Stimulated activated CD8-positive, alpha-beta memory T cell treated with anti-CD3 and anti-CD28 coated beads, Interleukin-15, amount 100 ng/mL, for 48 hours (primary cell): Measurements from ENCODE around the gene TIMM13.
"Not testable (repeated sequence)": the region's sequence is repeated elsewhere in the genome, so short reads cannot be mapped to it uniquely, and the experiment has no call there.

Experiments used
- DNase-seq, 2 donors: peaks; one replicate each; pipeline ENCODE4 v3.0.0-alpha.2; 2020; ENCODE audit warnings: low read depth in 2 of 2

Gene TIMM13

GRCh38 chr19:2415281-2415972 lies 12.0 kb downstream of the TIMM13 start:
- no peak for DNase-seq

DNA sequence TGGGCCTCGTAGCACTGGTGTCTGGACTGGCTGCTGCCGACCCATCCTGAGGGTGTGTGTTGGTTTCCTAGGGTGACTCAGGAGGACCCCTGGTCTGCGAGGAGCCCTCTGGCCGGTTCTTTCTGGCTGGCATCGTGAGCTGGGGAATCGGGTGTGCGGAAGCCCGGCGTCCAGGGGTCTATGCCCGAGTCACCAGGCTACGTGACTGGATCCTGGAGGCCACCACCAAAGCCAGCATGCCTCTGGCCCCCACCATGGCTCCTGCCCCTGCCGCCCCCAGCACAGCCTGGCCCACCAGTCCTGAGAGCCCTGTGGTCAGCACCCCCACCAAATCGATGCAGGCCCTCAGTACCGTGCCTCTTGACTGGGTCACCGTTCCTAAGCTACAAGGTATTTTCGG lies 13.8 kb downstream of the TIMM13 start:
- DNase-seq: no peak

DNA sequence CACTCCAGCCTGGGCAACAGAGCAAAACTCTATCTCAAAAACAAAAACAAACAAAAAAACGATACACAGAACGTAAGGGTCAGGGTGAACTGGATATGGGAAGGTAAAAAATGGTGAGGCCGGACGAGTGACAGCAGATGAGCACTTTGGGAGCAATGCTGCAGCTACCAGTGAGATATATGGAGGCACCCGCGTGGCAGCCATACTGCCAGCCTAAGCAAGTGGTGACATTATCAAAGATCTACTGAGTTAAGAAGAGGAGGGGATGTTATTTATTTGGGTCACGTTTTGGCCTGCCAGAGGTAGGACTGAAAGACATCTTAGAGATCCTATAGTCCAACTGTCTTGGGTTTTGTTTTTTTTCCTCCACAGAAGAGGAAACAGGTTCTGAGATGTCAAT lies 14.2 kb downstream of the TIMM13 start:
- DNase-seq: no peak

DNA sequence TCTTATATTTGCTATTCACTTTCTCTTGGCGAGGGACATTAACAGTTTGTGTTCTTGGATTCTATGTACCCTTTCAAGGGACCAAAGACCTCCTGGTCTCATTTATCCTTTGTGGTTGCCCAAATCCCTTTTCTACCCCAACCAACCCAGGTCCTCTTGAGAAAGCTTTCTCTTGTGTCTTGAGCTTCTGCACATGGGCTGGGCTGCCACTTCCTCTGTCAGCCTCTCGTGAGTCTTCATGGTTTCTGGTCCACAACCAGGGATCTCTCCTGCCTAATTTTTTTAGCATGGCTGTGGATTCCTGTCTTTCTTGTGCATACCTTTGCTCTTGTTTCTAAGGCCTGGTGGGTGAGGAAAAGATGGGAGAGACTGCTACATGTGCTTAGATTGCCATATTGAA lies 14.9 kb downstream of the TIMM13 start:
- DNase-seq: no peak

DNA sequence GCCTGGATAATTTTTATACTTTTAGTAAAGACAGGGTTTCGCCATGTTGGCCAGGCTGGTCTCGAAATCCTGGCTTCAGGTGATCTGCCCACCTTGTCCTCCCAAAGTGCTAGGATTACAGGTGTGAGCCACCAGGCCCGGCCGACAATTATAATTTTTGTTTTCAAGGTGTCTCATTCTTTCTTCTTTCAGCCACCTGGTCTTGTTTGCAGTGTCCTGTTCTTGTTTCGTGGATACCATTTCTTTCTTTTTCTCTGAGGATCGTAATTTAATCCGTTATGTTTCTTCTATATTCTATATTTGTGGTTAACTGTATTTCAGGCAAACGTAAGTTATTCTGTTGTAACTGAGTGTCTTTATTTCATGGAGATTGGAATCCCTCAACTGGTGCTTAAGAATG lies 15.7 kb downstream of the TIMM13 start:
- no peak for DNase-seq

GRCh38 chr19:2410023-2410422 lies 17.4 kb downstream of the TIMM13 start:
- DNase-seq: no peak

DNA sequence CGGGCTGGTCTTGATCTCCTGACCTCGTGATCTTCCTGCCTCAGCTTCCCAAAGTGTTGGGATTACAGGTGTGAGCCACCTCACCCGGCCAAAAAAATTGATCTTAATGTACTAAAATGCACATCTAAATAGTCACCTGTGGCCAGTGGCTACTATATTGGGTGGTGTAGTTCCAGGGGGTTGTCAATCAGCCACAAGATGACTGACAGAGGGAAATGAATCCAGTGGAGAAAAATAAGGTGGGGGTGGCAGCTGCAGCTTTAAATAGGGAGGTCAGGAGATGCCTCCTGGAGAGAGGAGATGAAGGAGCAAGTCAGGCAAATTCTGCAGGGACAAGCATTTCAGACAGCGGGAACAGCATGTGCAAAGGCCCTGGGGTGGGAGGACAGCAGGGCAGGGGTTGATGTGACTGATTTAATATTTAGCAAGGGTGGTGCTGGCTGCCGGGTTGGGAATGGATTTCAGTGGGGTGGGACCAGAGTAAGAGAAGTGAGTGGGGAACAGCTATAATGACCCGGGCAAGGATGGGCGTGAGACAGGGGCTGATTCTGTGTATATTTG lies 18.0 kb downstream of the TIMM13 start:
- no peak for DNase-seq

DNA sequence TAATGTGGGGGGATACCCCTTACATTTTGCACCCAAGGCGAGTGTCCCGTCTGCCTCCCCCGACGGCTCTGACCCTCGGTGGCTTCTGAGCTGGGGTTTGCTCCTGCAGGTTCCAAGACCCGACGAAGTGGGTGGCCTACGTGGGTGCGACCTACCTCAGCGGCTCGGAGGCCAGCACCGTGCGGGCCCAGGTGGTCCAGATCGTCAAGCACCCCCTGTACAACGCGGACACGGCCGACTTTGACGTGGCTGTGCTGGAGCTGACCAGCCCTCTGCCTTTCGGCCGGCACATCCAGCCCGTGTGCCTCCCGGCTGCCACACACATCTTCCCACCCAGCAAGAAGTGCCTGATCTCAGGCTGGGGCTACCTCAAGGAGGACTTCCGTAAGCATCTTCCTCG lies 19.1 kb downstream of the TIMM13 start:
- DNase-seq: no peak

GRCh38 chr19:2399582-2399981 lies 27.8 kb downstream of the TIMM13 start:
- no peak for DNase-seq

GRCh38 chr19:2398735-2399305 lies 28.6 kb downstream of the TIMM13 start:
- no peak for DNase-seq

DNA sequence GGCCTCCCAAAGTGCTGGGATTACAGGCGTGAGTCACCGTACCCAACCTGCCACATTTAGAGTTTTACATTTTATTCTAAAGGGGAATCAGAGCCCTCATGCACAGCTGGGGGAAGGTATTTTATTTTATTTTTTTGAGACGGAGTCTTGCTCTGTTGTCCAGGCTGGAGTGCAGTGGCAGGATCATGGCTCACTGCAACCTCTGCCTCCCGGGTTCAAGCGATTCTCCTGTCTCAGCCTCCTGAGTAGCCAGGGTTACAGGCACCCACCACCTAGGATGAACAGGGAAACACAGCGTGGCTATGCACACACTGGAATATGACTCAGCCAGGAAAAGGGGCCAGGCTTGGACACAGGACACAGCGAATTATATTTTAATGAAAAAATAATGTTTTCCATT lies 30.2 kb downstream of the TIMM13 start:
- not testable (repeated sequence) for DNase-seq

DNA sequence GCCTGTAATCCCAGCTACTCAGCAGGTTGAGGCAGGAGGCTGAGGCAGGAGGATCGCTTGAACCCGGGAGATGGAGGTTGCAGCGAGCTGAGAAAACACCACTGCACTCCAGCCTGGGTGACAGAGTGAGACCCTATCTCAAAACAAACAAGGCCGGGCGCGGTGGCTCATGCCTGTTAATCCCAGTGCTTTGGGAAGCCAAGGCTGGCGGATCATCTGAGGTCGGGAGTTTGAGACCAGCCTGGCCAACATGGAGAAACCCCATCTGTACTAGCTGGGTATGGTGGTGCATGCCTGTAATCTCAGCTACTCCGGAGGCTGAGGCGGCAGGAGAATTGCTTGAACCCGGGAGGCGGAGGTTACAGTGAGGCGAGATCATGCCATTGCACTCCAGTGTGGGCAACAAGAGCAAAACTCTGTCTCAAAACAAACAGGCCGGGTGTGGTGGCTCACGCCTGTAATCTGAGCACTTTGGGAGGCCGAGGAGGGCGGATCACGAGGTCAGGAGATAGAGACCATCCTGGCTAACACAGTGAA lies 32.0 kb downstream of the TIMM13 start:
- DNase-seq: not testable (repeated sequence)

GRCh38 chr19:2394442-2395292 lies 32.7 kb downstream of the TIMM13 start:
- no peak for DNase-seq

DNA sequence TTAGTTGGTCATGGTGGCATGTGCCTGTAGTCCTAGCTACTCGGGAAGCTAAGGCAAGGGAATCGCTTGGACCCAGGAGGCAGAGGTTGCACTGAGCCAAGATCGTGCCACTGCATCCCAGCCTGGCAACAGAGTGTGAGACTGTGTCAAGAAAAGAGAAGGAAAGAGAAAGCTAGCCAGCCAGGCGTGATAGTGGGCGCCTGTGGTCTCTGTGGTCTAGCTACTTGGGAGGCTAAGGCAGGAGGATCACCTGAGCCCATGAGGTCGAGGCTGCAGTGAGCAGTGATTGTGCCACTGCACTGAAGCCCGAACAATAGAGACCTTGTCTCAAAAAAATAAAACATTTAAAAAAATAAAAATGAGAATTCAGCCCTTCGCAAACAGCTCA lies 33.3 kb downstream of the TIMM13 start:
- no peak for DNase-seq

GRCh38 chr19:2392899-2393298 lies 34.5 kb downstream of the TIMM13 start:
- DNase-seq: not testable (repeated sequence)

DNA sequence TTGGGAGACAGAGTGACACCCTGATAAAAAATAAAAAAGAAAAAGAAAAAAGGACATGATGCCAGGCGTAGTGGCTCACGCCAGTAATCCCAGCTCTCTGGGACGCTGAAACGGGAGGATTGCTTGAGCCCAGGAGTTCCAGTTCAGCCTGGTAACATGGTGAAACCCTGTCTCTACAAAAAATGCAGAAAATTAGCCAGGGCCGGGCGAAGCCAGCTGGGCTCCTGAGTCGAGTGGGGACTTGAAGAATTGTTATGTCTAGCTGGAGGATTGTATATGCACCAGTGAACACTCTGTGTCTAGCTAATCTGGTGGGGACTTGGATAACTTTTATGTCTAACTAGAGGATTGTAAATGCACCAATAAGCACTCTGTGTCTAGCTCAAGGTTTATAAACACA lies 35.0 kb downstream of the TIMM13 start:
- no peak for DNase-seq

DNA sequence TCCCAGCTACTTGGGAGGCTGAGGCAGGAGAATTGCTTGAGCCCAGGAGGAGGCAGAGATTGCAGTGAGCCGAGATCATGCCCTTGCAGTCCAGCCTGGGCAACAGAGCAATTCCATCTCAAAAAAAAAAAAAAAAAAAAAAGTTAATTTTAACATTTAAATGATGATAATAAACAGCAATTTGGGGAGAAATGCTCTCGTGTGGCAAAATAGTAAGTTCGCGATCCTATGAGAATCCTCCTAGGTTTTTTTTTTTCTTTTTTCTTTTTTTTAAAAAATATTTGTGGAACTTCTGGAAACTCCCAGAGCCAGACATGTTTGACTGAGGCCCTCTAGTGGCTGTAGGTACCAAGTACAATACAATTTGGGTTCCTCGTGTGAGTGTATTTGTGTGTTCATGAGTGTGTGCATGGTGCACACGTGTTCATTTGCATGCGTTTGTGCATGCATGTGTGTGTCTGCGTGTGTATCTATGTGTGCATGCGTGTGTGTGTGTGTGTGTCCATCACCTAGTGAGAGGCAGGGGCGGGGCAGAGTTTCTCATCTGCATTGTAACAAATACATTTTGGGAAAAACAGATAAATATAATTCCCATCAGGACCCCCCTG lies 36.2 kb downstream of the TIMM13 start:
- peak in 1 of 2 donors; percentile 18 for DNase-seq

DNA sequence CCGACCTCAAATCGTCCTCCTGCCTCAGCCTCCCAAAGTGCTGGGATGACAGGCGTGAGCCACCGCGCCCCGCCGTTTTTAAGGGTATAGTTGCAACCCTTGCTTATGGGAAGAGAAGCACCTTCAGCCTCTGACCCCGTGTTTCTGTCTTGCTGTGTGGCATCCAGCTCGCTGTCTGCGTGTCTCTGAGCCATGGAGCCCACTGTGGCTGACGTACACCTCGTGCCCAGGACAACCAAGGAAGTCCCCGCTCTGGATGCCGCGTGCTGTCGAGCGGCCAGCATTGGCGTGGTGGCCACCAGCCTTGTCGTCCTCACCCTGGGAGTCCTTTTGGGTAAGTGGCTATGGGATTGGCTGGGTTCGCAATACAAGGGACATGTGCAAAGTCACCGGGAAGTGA lies 37.8 kb downstream of the TIMM13 start:
- no peak for DNase-seq

DNA sequence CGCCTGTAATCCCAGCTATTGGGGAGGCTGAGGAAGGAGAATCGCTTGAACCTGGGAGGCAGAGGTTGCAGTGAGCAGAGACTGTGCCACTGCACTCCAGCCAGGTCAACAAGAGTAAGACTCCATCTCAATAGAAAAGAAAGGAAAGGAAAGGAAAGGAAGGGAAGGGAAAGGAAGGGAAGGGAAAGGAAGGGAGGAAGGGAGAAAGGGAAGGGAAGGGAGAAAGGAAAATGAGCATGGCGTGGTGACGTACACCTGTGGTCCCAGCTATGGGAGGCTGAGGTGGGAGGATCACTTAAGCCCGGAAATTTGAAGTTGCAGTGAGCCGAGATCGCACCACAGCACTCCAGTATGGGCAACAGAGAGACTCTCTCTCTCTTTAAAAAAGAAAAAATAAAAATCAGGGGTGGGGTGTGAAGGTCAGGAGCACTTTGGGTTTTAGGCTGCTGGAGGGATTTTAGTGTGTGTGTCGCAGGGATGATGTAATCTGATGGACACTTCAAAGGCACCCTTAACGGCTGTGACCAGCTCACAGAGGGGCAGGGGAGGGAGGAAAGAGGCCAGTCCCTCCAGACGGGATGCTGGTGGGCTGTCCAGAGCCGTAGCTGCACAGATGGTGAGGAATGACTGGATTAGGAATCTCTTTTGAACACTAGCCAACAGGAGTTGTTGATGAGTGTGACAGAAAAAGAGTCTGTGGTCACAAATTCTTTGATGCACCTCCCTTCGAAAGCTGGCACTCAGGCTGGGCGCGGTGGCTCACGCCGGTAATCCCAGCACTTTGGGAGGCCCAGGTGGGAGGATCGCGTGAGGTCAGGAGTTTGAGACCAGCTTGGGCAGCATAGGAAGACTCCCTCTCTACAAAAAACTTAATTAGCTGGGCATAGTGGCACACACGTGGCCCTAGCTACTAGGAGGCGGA lies 39.8 kb downstream of the TIMM13 start:
- DNase-seq: no peak

DNA sequence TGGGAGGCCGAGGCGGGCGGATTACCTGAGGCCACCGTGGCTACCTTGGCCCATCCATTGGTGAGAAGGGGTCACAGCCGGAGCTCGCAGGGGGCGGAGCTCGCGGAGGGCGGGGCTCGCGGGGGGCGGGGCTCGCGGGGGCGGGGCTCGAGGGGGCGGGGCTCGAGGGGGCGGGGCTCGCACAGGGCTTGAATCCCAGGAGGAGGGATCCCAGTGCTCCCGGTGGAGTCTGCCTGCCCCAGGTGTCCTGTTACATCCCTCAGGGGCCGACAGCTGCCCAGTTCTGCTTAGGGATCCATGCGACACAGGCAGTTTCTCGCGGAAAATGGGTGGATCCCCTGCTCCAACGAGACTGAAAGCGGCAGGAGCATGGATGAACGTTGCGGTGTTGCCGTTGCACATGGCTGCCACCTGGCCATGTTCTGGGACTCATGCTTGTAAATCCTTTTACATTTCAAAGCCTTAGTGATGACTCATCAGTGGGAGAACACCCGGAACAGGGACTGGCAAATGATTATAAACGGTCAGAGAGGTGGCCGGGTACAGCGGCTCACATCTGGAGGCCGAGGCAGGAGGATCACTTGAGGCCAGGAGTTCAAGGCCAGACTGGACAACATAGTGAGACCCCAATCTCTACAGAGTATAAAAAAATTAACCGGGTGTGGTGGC lies 42.2 kb downstream of the TIMM13 start:
- DNase-seq: no peak
